SHP77 treated with DMSO at 0.1 percent for 48 hours (cell line): ENCODE results near the gene RIPOR2.
"Not testable (repeated sequence)": the region's sequence is repeated elsewhere in the genome, so short reads cannot be mapped to it uniquely, and the experiment has no call there.

ENCODE experiments used
- DNase-seq: peaks from one replicate; lab custom pipeline; 2025; lab: John Stamatoyannopoulos, UW

The RIPOR2 gene

DNA sequence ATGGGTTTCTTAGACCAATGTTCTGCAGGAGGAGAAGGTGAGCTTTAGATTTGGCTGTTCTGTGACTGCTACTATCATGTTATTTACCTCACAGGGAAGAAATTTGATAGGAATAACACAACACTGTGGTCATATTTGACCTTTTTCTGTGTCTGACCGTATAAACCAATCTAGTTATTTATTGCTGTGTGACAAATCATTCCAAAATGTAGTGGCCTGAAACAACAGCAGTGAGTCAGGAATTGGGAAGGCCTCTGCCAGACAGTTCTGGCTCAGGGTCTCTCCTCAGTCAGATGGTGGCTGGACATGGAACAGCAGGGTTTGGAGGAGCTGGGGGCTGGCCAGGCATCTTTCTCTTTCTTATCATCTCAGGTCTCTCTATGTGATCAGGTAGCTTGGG is 33.0 kb downstream of the RIPOR2 start:
- DNase-seq, result no peak

- DNase-seq, result no peak
Observed at GRCh38 chr6:24901698-24902328, 33.9 kb downstream of the RIPOR2 start.

DNA sequence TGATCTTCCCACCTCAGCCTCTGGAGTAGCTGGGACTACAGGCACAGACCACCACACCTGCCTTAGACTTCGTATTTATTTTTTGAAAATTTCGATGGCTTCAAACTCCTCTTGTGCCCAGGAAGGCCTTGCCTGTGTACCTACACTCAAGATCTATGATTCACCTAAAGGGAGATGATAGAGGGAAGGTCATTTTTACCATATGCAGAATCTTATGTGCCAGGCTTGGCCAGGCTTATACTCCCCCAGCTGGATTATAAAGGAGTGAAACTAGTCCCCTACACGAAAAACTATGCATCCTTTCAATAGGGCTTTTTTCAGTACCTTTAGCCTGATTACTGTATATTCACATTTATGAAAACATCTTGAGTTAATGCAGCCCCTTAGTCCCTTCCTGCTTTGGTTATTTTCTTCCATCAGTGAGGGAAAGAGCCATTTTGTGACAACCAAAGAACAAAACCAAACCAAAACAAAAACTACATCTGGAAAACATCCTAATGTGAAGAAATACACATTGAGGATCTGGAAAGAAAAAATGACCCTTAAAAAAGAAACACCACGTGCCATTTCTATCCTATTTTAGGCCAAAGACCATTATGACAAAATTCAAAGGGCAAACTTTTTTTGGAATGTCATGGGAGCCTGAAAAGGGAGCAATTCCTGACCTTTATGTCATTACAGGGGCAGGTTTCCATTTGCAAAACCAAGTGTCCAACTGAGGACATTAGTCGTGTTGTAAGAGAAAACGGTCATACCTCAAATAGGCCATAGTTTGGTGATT is 34.7 kb downstream of the RIPOR2 start:
- no peak for DNase-seq

GRCh38 chr6:24899997-24900325 is 35.8 kb downstream of the RIPOR2 start:
- DNase-seq, result no peak

GRCh38 chr6:24899136-24899996 is 36.4 kb downstream of the RIPOR2 start:
- DNase-seq, result no peak

DNA sequence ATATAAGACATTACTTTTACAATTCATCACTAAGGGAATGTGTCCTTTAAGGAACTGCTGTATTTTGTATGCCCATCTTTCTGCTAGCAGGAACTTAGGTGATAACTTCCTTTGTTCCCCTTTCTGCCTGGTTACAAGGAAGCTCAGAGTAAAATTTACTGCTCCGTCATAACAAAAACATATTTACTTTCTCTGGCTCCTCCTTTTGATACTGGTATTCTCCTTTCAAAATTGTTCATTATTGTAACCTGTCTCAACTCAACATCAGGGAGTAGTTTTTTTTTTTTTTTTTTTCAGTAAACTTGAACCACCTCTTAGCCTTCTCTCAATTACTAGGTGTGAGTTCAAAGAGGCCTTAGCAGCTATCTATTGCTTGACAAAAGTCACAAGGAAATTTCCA is 37.1 kb downstream of the RIPOR2 start:
- DNase-seq, result no peak

GRCh38 chr6:24897186-24897585 is 38.6 kb downstream of the RIPOR2 start:
- DNase-seq, result no peak

DNA sequence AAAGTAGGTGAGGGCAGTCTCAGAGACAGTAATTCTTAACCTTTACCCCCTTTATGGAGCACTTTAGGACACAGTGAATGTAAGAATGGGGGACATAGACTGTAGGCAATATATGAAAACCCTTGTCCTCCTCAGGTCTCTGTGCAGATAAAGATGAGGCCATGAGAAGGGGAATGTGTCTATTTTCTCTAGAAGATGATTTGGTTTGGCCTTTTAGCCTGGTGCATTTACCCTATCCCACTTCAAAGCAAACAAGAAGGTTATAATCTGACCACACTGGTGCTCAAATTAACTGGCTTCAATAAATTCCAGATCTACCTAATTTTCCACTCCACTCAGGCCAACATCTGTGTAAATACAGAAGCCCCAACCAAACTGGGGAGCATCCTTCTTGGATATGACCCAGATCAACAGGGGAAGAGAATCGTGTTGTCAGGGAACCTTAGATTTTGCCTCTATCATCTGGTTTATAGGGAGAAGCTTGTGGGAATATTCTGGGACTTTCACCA is 42.4 kb downstream of the RIPOR2 start:
- DNase-seq, result no peak

DNA sequence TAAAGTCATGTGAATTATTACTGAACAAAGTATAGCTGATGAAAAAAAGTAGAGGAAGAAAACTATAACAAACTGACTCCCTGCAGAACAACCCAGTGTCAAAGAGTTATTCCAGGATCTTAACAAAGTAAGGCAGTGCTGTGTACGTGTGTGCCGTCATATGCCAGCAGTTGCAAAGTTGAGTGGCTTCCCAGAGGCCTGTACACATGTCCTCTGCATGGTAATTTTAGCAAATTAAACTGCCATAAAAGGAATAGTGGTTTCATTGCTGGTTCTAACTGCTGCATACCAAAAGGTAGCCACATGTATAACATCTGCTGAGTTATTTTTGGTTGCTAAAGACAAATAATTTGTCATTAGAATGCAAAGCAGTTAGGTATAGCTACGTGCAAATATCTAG is 44.8 kb downstream of the RIPOR2 start:
- DNase-seq, result no peak

- DNase-seq, result no peak
Observed at GRCh38 chr6:24890471-24890870, 45.3 kb downstream of the RIPOR2 start.

- DNase-seq, result no peak
Observed at GRCh38 chr6:24888715-24889370, 46.9 kb downstream of the RIPOR2 start.

DNA sequence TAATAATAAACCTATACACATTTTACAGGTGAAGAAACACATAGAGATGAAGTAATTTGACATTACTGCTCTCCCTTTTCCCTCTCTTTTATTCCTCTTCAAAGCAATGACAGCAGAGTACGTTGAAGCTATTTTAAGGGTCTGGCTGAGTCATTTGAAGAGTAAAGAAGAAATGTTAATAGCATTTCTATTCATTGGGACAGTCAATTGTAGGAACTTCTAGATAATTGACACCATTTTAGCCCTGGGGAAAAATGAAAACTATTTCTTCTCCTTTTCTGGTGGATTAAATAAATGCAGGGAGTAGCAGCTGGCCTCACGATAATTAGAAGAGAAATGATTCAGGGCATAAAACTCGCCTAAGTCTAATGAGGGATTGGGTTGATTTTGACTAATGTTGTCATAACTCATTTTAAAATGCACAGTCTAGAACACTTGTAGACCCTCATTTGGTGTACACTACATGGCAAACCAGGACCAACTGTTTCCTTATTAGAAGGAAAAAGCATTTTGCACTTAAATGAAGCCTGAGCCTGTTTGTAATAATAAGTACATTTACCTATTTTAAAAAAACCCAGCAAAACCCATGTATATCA is 48.1 kb downstream of the RIPOR2 start:
- DNase-seq, result no peak

DNA sequence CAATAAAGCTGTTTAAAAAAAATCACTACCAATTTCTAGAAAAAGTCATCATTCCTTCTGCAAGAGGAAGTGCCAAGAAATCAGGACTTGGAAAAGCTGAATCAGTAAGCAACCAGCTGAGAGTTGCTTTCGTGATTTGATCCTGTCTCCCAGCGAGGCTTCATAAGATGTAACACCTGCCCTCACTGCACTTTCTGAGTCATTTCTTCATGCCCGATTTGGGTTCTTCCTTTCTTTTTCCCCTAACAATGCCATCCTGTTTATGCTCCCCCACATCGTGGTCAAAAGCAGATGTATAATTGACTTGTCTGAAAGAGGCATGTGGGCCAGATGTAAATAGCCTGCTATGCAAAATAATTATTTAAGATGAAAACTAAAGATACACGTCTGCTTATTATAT is 52.1 kb downstream of the RIPOR2 start:
- no peak for DNase-seq

- no peak for DNase-seq
Observed at GRCh38 chr6:24882835-24883555, 52.8 kb downstream of the RIPOR2 start.

- DNase-seq, result no peak
Observed at GRCh38 chr6:24882295-24882694, 53.5 kb downstream of the RIPOR2 start.

GRCh38 chr6:24881376-24881775 is 54.4 kb downstream of the RIPOR2 start:
- no peak for DNase-seq

- DNase-seq, result no peak
Observed at GRCh38 chr6:24880451-24880850, 55.3 kb downstream of the RIPOR2 start.

GRCh38 chr6:24879351-24879750 is 56.4 kb downstream of the RIPOR2 start:
- DNase-seq, result no peak

DNA sequence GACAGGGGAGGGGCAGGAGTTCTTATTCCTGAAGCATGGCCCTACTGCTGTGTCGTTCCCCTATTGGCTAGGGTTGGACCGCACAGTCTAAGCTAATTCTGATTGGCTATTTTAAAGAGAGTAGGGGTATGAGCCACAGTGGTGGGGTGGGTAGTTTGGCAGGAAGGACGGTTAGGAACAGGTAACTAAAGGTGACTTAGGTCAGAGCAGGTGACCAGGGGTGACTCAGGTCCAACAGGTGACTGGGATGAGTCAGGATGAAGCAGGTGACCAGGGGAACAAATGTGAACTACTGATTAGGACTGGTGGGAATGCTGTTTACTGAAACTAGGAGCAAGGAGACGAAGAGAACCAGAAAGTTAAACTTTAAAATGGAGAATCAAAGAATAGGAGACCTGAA is 58.0 kb downstream of the RIPOR2 start:
- DNase-seq, result not testable (repeated sequence)

DNA sequence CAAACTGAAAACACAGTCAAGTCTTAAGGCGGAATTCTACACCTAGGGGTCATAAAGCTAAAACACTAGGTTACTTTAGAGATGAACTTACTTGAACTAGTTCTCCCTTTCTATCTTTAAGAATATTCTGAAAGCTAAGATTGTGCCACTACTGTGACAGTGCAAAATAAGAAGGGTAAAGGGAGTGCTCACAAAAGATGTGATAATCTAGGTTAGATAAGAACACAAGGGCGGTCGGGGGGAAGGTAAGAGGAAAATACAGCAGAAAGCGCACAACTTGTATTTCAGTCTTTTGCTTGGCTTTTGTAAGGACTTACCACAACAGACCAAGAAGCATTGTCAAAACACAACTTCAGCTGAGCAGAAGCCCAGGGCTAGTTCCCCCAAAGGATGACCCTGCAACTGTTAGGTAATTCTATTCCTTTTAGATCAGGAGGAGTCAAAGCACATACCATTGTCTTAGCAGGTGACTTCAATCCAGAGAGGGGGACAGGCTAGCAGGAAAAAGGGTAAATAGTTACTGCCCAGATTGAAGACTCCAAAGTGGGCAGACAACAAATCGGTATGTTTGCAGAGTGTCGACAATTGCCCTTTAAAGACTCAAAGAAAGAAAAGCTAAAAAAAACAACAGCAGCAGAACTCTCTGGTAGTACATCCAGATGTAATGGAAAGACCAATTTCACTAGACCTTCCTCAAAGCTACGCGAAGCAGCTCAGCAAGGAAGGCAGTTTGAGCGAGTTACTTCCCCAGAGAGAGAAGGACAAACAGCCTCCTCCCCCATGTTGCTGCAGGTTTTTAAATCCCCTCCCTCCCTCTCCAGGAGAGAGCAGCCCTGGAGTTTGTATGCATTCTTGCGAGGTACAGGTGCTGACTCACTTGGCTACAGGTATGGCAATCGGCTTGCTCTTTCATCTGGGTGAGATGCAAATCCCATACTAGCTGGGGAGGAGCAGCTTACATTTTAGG is 59.0 kb downstream of the RIPOR2 start:
- no peak for DNase-seq
